ENCODE data around the gene JMJD6. TPM values are rescaled to one million over a fixed set of nuclear protein-coding genes. Genes with fewer than 3 reads are reported as not detected.

Gene JMJD6
- total and polyA plus RNA-seq, 9 of the 15 experiments (the other 6 are each of a cell fraction or from before 2014, with no cell fraction given): 2.5 to 52.3 (median 36.3) TPM

DNA sequence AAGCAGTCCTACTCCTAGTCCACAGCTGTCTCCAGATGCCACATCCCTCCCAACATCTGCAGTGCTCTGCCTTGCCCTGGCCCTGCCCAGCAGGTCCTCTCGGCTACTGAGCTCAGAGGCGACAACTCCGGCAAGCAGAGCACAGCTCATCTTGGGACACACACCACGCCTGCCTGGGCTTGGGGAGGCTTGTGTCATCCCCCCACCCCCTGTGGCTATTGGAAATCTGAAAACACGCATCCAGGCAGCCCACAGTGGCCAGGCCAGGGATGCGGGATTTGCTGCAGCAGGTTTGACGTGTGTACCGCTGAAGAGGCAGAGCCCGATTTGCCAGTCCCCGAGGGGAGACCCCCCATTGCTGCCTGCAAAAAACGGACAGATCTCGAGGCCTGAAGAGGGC lies 41.0 kb downstream of the JMJD6 start:
- FAIRE-seq (no peak), DNase-seq (ENCODE audit: extremely low read depth in 1 of 4, low spot score in 3 of 4) (no peak), ATAC-seq (no peak)
- peaks cover 26 to 64% of the 10 kb centered on the region in 2 experiments for H3K4me1 ChIP-seq (replicated peaks in 1 of 2; ENCODE audit: control insufficient read depth in 2 of 2, insufficient read depth in 2 of 2, low read length in 2 of 2)
- intact Hi-C loops (cut with micrococcal nuclease) (no loop called here), in situ Hi-C loops (cut with MboI) (no loop called here)
- no peak overlapping the region for H2AFZ ChIP-seq (ENCODE audit: low read depth, low read length)
- WGBS (ENCODE audit: insufficient coverage, low coverage, missing lambda C conversion rate): 59% methylated on average over 12 of the region's 12 CpGs
- no peaks in the 10 kb centered on the region for H3K27me3 ChIP-seq (ENCODE audit: control insufficient read depth in 2 of 2, insufficient read depth in 2 of 2, low read length in 2 of 2)
- no peaks in the 10 kb centered on the region for H3K9me3 ChIP-seq (replicated peaks; ENCODE audit: control insufficient read depth, insufficient read depth, low read depth, low read length)
- TF ChIP-seq, protein P1, sequence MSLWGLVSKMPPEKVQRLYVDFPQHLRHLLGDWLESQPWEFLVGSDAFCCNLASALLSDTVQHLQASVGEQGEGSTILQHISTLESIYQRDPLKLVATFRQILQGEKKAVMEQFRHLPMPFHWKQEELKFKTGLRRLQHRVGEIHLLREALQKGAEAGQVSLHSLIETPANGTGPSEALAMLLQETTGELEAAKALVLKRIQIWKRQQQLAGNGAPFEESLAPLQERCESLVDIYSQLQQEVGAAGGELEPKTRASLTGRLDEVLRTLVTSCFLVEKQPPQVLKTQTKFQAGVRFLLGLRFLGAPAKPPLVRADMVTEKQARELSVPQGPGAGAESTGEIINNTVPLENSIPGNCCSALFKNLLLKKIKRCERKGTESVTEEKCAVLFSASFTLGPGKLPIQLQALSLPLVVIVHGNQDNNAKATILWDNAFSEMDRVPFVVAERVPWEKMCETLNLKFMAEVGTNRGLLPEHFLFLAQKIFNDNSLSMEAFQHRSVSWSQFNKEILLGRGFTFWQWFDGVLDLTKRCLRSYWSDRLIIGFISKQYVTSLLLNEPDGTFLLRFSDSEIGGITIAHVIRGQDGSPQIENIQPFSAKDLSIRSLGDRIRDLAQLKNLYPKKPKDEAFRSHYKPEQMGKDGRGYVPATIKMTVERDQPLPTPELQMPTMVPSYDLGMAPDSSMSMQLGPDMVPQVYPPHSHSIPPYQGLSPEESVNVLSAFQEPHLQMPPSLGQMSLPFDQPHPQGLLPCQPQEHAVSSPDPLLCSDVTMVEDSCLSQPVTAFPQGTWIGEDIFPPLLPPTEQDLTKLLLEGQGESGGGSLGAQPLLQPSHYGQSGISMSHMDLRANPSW (CRISPR knock-in tag; IDR thresholded peaks at IDR 0.05): no peak
- BruUV-seq (replicated peaks): no TSS peak
- H4K20me1 ChIP-seq (replicated peaks; ENCODE audit: control insufficient read depth, insufficient read depth, low read length): no peaks in the 10 kb centered on the region; the same call in none of the 2 replicates
- CTCF ChIA-PET (ENCODE audit: low intra/inter-chr PET ratio): no interaction called here
- H3K9ac ChIP-seq (ENCODE audit: insufficient read depth in 1 of 2, low read depth in 2 of 2, low read length in 2 of 2): no peak overlapping the region; a peak in 1 of 4 replicates
- no peaks in the 10 kb centered on the region for H3K9me1 ChIP-seq (ENCODE audit: control insufficient read depth, insufficient read depth, low read length)
- H3K27ac ChIP-seq (ENCODE audit: extremely low read depth, low read depth, low read length): no peak overlapping the region
- POLR2A ChIA-PET: interaction anchor here (0.7 to 1.7 kb wide), 5 partner anchors 31 to 128 kb away, joined by 3 to 4 read pairs (median 4); no protein-coding TSS in a partner anchor
- H3K79me2 ChIP-seq (ENCODE audit: control insufficient read depth, insufficient read depth, low read length): no peaks in the 10 kb centered on the region
- no peak overlapping the region for H3K4me2 ChIP-seq (ENCODE audit: insufficient read depth, low read length)
- no peaks in the 10 kb centered on the region for H3K36me3 ChIP-seq (ENCODE audit: control insufficient read depth, insufficient read depth, low read length)
- H3K4me3 ChIP-seq: no peak overlapping the region

DNA sequence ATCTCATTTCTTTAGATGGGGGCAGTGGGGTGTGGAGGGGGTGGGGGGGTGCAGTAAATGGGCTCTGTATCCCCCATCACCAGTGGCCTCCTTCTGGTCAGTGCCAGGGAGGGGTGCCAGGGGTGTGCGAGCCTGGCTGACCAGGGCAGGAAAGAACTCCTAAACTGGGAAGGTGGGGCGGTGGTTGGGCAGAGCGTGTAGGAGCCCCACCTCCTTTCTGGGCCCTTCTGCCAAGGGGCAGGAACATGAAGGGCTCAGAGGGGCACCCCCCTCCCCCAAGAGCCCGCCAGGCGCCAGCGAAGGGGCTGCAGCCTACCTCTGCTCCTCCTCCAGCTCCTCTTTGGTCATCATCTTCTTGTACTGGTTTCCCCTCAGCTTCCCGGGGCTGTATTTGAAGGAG lies 41.6 kb downstream of the JMJD6 start:
- no peaks in the 10 kb centered on the region for H3K9me3 ChIP-seq (replicated peaks; ENCODE audit: control insufficient read depth, insufficient read depth, low read depth, low read length)
- no peak overlapping the region for H3K4me2 ChIP-seq (ENCODE audit: insufficient read depth, low read length)
- ChIA-PET POLR2A (interaction anchor here (0.8 kb wide), 1 partner anchor 116 kb away, joined by 3 read pairs; no protein-coding TSS in a partner anchor), CTCF (ENCODE audit: low intra/inter-chr PET ratio) (no interaction called here)
- no peaks in the 10 kb centered on the region for H3K79me2 ChIP-seq (ENCODE audit: control insufficient read depth, insufficient read depth, low read length)
- no peak overlapping the region for H3K9ac ChIP-seq (ENCODE audit: insufficient read depth in 1 of 2, low read depth in 2 of 2, low read length in 2 of 2)
- no peak overlapping the region for H3K4me3 ChIP-seq
- no peaks in the 10 kb centered on the region for H3K27me3 ChIP-seq (ENCODE audit: control insufficient read depth in 2 of 2, insufficient read depth in 2 of 2, low read length in 2 of 2)
- peaks cover 22 to 61% of the 10 kb centered on the region in 2 experiments for H3K4me1 ChIP-seq (replicated peaks in 1 of 2; ENCODE audit: control insufficient read depth in 2 of 2, insufficient read depth in 2 of 2, low read length in 2 of 2)
- no peaks in the 10 kb centered on the region for H3K9me1 ChIP-seq (ENCODE audit: control insufficient read depth, insufficient read depth, low read length)
- DNase-seq (ENCODE audit: extremely low read depth in 1 of 4, low spot score in 3 of 4): no peak
- H2AFZ ChIP-seq (ENCODE audit: low read depth, low read length): no peak overlapping the region
- H4K20me1 ChIP-seq (replicated peaks; ENCODE audit: control insufficient read depth, insufficient read depth, low read length): no peaks in the 10 kb centered on the region; the same call in none of the 2 replicates
- no peak for ATAC-seq
- no peak overlapping the region for H3K27ac ChIP-seq (ENCODE audit: extremely low read depth, low read depth, low read length)
- intact Hi-C loops (cut with micrococcal nuclease) (loop anchor here (5.0 kb wide), 1 partner anchor 62 kb away; no protein-coding TSS in a partner anchor), in situ Hi-C loops (cut with MboI) (loop anchor here (5.0 kb wide), 1 partner anchor 162 kb away; no protein-coding TSS in a partner anchor)
- FAIRE-seq: no peak
- H3K36me3 ChIP-seq (ENCODE audit: control insufficient read depth, insufficient read depth, low read length): no peaks in the 10 kb centered on the region
- no TSS peak for BruUV-seq (replicated peaks)
- WGBS (ENCODE audit: insufficient coverage, low coverage, missing lambda C conversion rate): 65% methylated on average over 6 of the region's 7 CpGs
- TF ChIP-seq XRCC5 (IDR thresholded peaks at IDR 0.05; ENCODE audit: low read depth, low read length) (no peak), HDAC2 (IDR thresholded peaks at IDR 0.05) (no peak), KLF1 (tag; IDR thresholded peaks at IDR 0.05) (no peak), ZNF444 (CRISPR knock-in tag; IDR thresholded peaks at IDR 0.05) (no peak), FOXP1 (CRISPR knock-in tag; IDR thresholded peaks at IDR 0.05) (no peak), KHSRP (IDR thresholded peaks at IDR 0.05) (no peak), HNRNPUL1 (IDR thresholded peaks at IDR 0.05; ENCODE audit: low read length) (no peak), ZNF695 (CRISPR knock-in tag; IDR thresholded peaks at IDR 0.05) (no peak), ZNF518B (CRISPR knock-in tag; IDR thresholded peaks at IDR 0.05) (no peak)
